A673 (cell line): Measurements from ENCODE around the gene MRPL37. TPM values are rescaled to one million over a fixed set of nuclear protein-coding genes. Genes with fewer than 3 reads are reported as not detected.

ENCODE experiments used
- BruUV-seq: library from RNA; stranded (reverse); fragments of 400-500 nt; replicated peaks from 2 replicates; lab custom pipeline; 2021; lab: Mats Ljungman, UMichigan
- CTCF ChIA-PET: fragments of 300-600 bp; sonication (Branson Sonifier 250); formaldehyde crosslinking; loops from one replicate; lab custom pipeline; 2022; ENCODE audit warnings: antibody characterized with exemption; lab: Charles Lee
- POLR2A ChIA-PET: fragments of 300-600 bp; sonication (Branson Sonifier 250); formaldehyde crosslinking; loops from one replicate; lab custom pipeline; 2022; ENCODE audit warnings: antibody characterized with exemption; ENCODE audit not compliant: low non-redundant PET; lab: Charles Lee
- DNase-seq: peaks from one replicate; pipeline ENCODE4 v3.0.0-alpha.2; 2015; ENCODE audit warnings: low spot score
- H3K27ac ChIP-seq: fragments of 200-600 bp; sonication (generic); 2 replicates; pipeline ENCODE4 v1.5.1; 2016; ENCODE audit warnings: mixed run types, low read depth, mild to moderate bottlenecking, mixed read lengths, antibody characterized with exemption, low read length; ENCODE audit not compliant: poor library complexity, severe bottlenecking
- H3K27me3 ChIP-seq: fragments of 200-600 bp; sonication (generic); replicated peaks from 2 replicates; pipeline ENCODE4 v1.6.1; 2017; ENCODE audit warnings: mixed run types, low read depth, mild to moderate bottlenecking, mixed read lengths, antibody characterized with exemption, low read length; ENCODE audit not compliant: insufficient read depth, poor library complexity
- H3K36me3 ChIP-seq: fragments of 200-600 bp; sonication (generic); 2 replicates; pipeline ENCODE4 v1.6.1; 2016; ENCODE audit warnings: mixed run types, mild to moderate bottlenecking, mixed read lengths, antibody characterized with exemption, low read length; ENCODE audit not compliant: insufficient read depth, poor library complexity, severe bottlenecking
- H3K4me1 ChIP-seq: fragments of 200-600 bp; sonication (generic); 2 replicates; pipeline ENCODE4 v1.6.1; 2017; ENCODE audit warnings: mixed run types, mild to moderate bottlenecking, mixed read lengths, antibody characterized with exemption, low read length; ENCODE audit not compliant: insufficient read depth, poor library complexity, severe bottlenecking
- H3K4me3 ChIP-seq: fragments of 200-600 bp; sonication (generic); 2 replicates; pipeline ENCODE4 v1.5.1; 2016; ENCODE audit warnings: low read depth, mixed run types, mild to moderate bottlenecking, mixed read lengths, low read length; ENCODE audit not compliant: poor library complexity, severe bottlenecking
- H3K9me3 ChIP-seq: fragments of 200-600 bp; sonication (generic); 2 replicates; pipeline ENCODE4 v1.6.1; 2016; ENCODE audit warnings: mixed run types, low read depth, mild to moderate bottlenecking, mixed read lengths, antibody characterized with exemption, low read length; ENCODE audit not compliant: poor library complexity, severe bottlenecking
- EZH2 ChIP-seq: fragments of 200-600 bp; sonication (generic); IDR thresholded peaks from 2 replicates; pipeline ENCODE4 v1.6.1; 2017; ENCODE audit warnings: borderline replicate concordance, low read depth, mild to moderate bottlenecking, mixed read lengths, antibody characterized with exemption, low read length; ENCODE audit not compliant: poor library complexity, severe bottlenecking
- intact Hi-C: fragments of 100-400 bp; cut with micrococcal nuclease; formaldehyde crosslinking; loops from one replicate; pipeline ENCODE4 v1.10.0; 2022; ENCODE audit not compliant: unreplicated experiment
- total RNA-seq: library from RNA; stranded (reverse); gene quantifications from 2 replicates; pipeline ENCODE4 v1.2.3, GENCODE V29; 2021
- TF ChIP-seq, protein P1 (sequence below): fragments of 300-800, 200-600 bp; sonication (generic); conservative IDR thresholded peaks from 2 replicates; pipeline ENCODE4 v1.5.1; 2017; ENCODE audit warnings: low read depth, mild to moderate bottlenecking, antibody characterized with exemption, low read length, moderate library complexity, mixed read lengths

The MRPL37 gene
- total RNA-seq, 1 experiment from 2014 or later: 90.3 TPM

- no peaks in the 10 kb centered on the region for H3K27me3 ChIP-seq
- peaks cover 6% of the 10 kb centered on the region for H3K4me1 ChIP-seq
- ChIA-PET POLR2A (no interaction called here), CTCF (no interaction called here)
- H3K27ac ChIP-seq: no peak overlapping the region
- no peaks in the 10 kb centered on the region for H3K9me3 ChIP-seq
- no peak overlapping the region for H3K4me3 ChIP-seq
- BruUV-seq: no TSS peak
- H3K36me3 ChIP-seq: no peaks in the 10 kb centered on the region
- no peak for DNase-seq
- intact Hi-C loops: no loop called here
- TF ChIP-seq EZH2: no peak
- TF ChIP-seq, protein P1, sequence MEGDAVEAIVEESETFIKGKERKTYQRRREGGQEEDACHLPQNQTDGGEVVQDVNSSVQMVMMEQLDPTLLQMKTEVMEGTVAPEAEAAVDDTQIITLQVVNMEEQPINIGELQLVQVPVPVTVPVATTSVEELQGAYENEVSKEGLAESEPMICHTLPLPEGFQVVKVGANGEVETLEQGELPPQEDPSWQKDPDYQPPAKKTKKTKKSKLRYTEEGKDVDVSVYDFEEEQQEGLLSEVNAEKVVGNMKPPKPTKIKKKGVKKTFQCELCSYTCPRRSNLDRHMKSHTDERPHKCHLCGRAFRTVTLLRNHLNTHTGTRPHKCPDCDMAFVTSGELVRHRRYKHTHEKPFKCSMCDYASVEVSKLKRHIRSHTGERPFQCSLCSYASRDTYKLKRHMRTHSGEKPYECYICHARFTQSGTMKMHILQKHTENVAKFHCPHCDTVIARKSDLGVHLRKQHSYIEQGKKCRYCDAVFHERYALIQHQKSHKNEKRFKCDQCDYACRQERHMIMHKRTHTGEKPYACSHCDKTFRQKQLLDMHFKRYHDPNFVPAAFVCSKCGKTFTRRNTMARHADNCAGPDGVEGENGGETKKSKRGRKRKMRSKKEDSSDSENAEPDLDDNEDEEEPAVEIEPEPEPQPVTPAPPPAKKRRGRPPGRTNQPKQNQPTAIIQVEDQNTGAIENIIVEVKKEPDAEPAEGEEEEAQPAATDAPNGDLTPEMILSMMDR: no peak
These were observed 57.3 kb downstream of the MRPL37 start for GRCh38 chr1:54257346-54257620.

DNA sequence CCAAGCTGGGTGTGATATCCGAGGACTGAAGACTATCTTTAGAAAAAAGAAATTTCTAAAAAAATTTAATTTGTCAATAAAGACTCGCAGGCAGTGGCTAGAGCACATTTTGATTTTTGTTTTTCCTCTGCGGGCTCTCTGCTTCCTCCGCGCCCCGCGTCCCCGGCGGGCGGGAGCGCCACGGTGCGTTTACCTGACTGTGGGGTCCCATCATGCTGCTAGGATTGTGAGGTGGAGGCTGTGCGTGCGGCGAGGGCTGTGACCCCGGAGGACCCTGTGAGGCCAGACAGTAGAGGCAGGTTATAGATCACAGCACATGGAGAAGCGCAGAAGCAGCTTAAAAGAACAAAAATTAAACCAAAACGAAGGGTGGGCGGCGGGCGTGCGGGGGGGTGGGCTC is 57.9 kb downstream of the MRPL37 start:
- no peak for TF ChIP-seq EZH2
- TF ChIP-seq, protein P1: no peak
- Histone ChIP-seq H3K36me3 (no peaks in the 10 kb centered on the region), H3K4me3 (no peak overlapping the region), H3K27me3 (no peaks in the 10 kb centered on the region), H3K9me3 (no peaks in the 10 kb centered on the region), H3K27ac (no peak overlapping the region), H3K4me1 (peaks cover 6% of the 10 kb centered on the region)
- CTCF ChIA-PET: no interaction called here
- intact Hi-C loops: no loop called here
- no TSS peak for BruUV-seq
- POLR2A ChIA-PET: no interaction called here
- no peak for DNase-seq

GRCh38 chr1:54259546-54260140 is 59.7 kb downstream of the MRPL37 start:
- CTCF ChIA-PET: no interaction called here
- no peaks in the 10 kb centered on the region for H3K36me3 ChIP-seq
- intact Hi-C loops: no loop called here
- TF ChIP-seq, protein P1: no peak
- TF ChIP-seq EZH2: no peak
- BruUV-seq: no TSS peak
- H3K27ac ChIP-seq: no peak overlapping the region
- POLR2A ChIA-PET: no interaction called here
- DNase-seq: no peak
- no peak overlapping the region for H3K4me3 ChIP-seq
- no peaks in the 10 kb centered on the region for H3K4me1 ChIP-seq
- H3K27me3 ChIP-seq: no peaks in the 10 kb centered on the region
- no peaks in the 10 kb centered on the region for H3K9me3 ChIP-seq
